Immature natural killer cell (primary cell): ENCODE measurements around the gene SH2D1B. TPM values are rescaled to one million over a fixed set of nuclear protein-coding genes. Genes with fewer than 3 reads are reported as not detected.
"Not testable (repeated sequence)": the region's sequence is repeated elsewhere in the genome, so short reads cannot be mapped to it uniquely, and the experiment has no call there.

Experiments used
- DNase-seq, 3 donors: peaks; one replicate each; pipeline ENCODE4 v3.0.0; 2022; ENCODE audit warnings: mixed read lengths in 1 of 3
- H3K27ac Mint-ChIP-seq, 6 donors: one replicate each; pipeline ENCODE4 v1.8.0; 2020; ENCODE audit warnings: mixed read lengths in 6 of 6, mild to moderate bottlenecking in 5 of 6, inconsistent platforms in 4 of 6, moderate library complexity in 3 of 6
- H3K27me3 Mint-ChIP-seq, 3 donors: one replicate each; pipeline ENCODE4 v1.8.0; 2020 to 2021; ENCODE audit warnings: low read depth in 3 of 3, mild to moderate bottlenecking in 3 of 3, mixed read lengths in 3 of 3, moderate library complexity in 3 of 3, inconsistent platforms in 1 of 3
- H3K36me3 Mint-ChIP-seq, 3 donors: one replicate each; pipeline ENCODE4 v1.8.0; 2020; ENCODE audit warnings: mixed read lengths in 3 of 3, inconsistent platforms in 2 of 3, mild to moderate bottlenecking in 2 of 3
- H3K4me1 Mint-ChIP-seq, 2 donors: one replicate each; pipeline ENCODE4 v1.8.0; 2020; ENCODE audit warnings: inconsistent platforms in 2 of 2, mild to moderate bottlenecking in 2 of 2, mixed read lengths in 2 of 2, moderate library complexity in 1 of 2
- H3K4me3 Mint-ChIP-seq, 5 donors: one replicate each; pipeline ENCODE4 v1.8.0; 2020; ENCODE audit warnings: mild to moderate bottlenecking in 5 of 5, mixed read lengths in 5 of 5, inconsistent platforms in 3 of 5, moderate library complexity in 3 of 5
- H3K9me3 Mint-ChIP-seq, 6 donors: one replicate each; pipeline ENCODE4 v1.8.0; 2020; ENCODE audit warnings: mild to moderate bottlenecking in 6 of 6, mixed read lengths in 6 of 6, inconsistent platforms in 4 of 6, moderate library complexity in 3 of 6
- polyA plus RNA-seq, 3 donors: library from polyadenylated mRNA; unstranded; fragments of 300-500 nt; fragmentation: Illumina TruSeq; gene quantifications; one replicate each; pipeline ENCODE4 v1.2.3, GENCODE V29; 2021

SH2D1B gene, protein sequence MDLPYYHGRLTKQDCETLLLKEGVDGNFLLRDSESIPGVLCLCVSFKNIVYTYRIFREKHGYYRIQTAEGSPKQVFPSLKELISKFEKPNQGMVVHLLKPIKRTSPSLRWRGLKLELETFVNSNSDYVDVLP
- 1,000 to 10,000 TPM in 1 of 3 donors, 100 to 1,000 TPM in 2; 598 to 1,411 (median 608) TPM for polyA plus RNA-seq

DNA sequence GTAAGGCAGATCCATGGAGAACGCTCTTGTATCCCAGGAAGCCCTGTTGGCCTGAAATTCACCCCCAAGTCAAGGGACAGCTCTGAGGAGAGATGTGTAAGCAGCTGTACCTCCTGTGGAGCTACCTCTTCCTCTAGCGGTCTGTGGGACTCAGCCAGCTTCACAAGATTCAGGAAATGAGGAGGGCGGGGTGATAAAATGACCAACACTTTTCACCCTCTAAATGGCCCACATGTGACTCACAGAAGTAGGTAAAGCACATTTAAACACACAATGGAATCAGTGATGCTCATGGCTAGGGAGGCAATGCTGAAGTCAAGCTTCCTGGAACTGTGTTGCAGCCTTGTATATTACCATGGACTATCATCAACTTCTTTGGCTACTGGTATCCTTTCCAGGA, at the start of gene SH2D1B:
Gene SH2D1B, minus strand, starts transcription at position 135 of the 400 bp plus-strand sequence. Its CDS starts 120 bp downstream, at position 15.
- peaks cover 0 to 23% (median 16%) of the 10 kb centered on the region in 3 donors for H3K27me3 Mint-ChIP-seq
- peak within 1 kb of the TSS; percentile 95 to 100 (median 98) for H3K27ac Mint-ChIP-seq
- peaks cover 16 to 35% (median 25%) of the 10 kb centered on the region in 3 donors for H3K36me3 Mint-ChIP-seq
- peak; percentile 80 to 84 (median 82) for DNase-seq
- no peaks in the 10 kb centered on the region for H3K9me3 Mint-ChIP-seq
- peak within 1 kb of the TSS; percentile 95 to 100 (median 99) for H3K4me3 Mint-ChIP-seq
- H3K4me1 Mint-ChIP-seq: peaks cover 74 to 85% of the 10 kb centered on the region in 2 donors

DNA sequence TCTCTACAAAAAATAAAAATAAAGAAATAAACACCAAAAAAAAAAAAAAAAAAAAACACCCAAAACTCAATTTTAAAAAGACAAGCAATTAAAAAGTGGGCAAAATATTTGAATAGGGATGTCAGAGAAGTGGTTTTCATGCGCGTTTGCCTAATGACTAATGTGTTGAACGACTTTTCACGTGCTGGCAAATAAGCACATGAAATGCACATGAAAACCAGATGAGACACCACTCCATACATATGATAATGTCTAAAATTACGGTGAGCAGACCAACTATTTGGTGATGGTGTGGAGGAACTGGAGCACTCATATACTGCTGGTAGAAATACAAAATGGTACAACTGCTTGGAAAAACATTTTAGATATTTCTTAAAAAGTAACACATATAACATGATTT, 46.3 kb upstream of the SH2D1B start:
- peaks cover 0 to 2% (median 0%) of the 10 kb centered on the region in 3 donors for H3K27me3 Mint-ChIP-seq
- no peaks in the 10 kb centered on the region for H3K36me3 Mint-ChIP-seq
- no peak overlapping the region for H3K4me3 Mint-ChIP-seq
- no peak overlapping the region for H3K27ac Mint-ChIP-seq
- H3K9me3 Mint-ChIP-seq: no peaks in the 10 kb centered on the region
- no peaks in the 10 kb centered on the region for H3K4me1 Mint-ChIP-seq
- DNase-seq: no peak

DNA sequence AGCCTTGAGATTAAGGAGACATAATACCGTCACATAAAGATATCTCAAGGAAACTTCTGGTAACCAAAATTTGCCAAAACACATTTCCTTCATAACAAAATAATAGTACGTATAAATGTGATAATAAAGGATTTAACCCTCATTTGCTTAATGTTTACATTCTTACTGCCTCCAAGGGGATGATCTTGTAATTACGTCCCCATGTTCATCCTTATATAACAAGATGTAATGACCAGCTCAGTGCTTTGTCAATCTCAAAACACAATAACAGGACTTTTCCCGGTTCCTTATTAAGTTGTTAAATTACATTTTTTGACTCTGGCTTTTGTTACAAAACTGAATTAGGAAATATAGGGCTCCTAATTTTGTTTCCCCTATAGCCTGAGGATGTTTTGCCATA, 44.4 kb upstream of the SH2D1B start:
- DNase-seq: peak in 1 of 3 donors; percentile 15
- no peaks in the 10 kb centered on the region for H3K36me3 Mint-ChIP-seq
- no peaks in the 10 kb centered on the region for H3K4me1 Mint-ChIP-seq
- no peak overlapping the region for H3K27ac Mint-ChIP-seq
- peaks cover 0 to 2% (median 2%) of the 10 kb centered on the region in 3 donors for H3K27me3 Mint-ChIP-seq
- H3K4me3 Mint-ChIP-seq: no peak overlapping the region
- no peaks in the 10 kb centered on the region for H3K9me3 Mint-ChIP-seq

DNA sequence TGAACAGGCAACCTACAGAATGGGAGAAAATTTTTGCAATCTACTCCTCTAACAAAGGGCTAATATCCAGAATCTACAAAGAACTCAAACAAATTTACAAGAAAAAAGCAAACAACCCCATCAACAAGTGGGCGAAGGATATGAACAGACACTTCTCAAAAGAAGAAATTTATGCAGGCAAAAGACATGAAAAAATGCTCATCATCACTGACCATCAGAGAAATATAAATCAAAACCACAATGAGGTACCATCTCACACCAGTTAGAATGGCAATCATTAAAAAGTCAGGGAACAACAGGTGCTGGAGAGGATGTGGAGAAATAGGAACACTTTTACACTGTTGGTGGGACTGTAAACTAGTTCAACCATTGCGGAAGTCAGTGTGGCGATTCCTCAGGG, 42.4 kb upstream of the SH2D1B start:
- not testable (repeated sequence) for DNase-seq, H3K27ac Mint-ChIP-seq, H3K36me3 Mint-ChIP-seq, H3K4me3 Mint-ChIP-seq, H3K9me3 Mint-ChIP-seq, H3K4me1 Mint-ChIP-seq, H3K27me3 Mint-ChIP-seq

DNA sequence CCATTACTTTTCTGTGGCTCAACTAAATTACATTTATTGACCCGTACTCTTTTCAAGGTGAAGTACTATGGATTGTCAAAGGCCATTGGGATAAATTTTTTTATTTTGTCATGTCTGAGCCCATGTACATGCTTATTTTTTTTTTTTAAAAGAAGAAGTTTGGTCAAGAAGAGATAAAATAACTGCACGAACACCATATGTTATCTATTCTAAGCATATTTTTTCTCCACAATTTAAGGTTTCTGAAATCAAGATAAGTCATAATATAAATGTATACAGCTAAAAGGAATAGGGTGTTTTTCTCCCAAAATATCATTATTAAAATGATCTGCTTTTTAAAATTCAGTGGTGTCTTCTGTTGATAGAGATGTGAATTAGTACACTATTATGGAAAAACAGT, 35.0 kb upstream of the SH2D1B start:
- H3K27me3 Mint-ChIP-seq: peaks cover 3 to 6% (median 4%) of the 10 kb centered on the region in 3 donors
- no peak overlapping the region for H3K4me3 Mint-ChIP-seq
- no peaks in the 10 kb centered on the region for H3K36me3 Mint-ChIP-seq
- no peaks in the 10 kb centered on the region for H3K4me1 Mint-ChIP-seq
- no peak overlapping the region for H3K27ac Mint-ChIP-seq
- H3K9me3 Mint-ChIP-seq: no peaks in the 10 kb centered on the region
- no peak for DNase-seq

DNA sequence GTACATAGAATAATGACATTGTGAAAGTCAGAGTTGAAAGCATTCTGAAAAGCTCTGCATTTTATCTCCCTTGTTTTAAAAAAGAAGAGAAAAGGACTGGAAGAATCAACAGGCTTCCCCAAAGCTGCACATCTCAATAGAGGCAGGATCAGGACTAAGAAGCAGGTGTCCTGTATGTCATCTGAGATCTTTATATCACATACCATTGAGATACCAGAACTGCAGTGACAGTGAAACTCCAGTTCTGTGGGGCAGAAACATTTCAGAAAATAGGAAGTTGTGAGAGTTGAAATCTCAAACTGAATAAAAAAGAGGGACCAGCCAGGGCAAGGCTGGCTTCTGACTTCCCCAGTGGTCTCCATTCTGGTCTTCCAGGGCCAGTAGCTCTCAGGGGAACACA, 33.0 kb upstream of the SH2D1B start:
- Mint-ChIP-seq H3K4me1 (no peaks in the 10 kb centered on the region), H3K4me3 (no peak overlapping the region), H3K36me3 (no peaks in the 10 kb centered on the region), H3K27me3 (peaks cover 4 to 8% (median 7%) of the 10 kb centered on the region in 3 donors), H3K27ac (no peak overlapping the region), H3K9me3 (peaks cover 0 to 1% (median 0%) of the 10 kb centered on the region in 6 donors)
- DNase-seq: no peak

DNA sequence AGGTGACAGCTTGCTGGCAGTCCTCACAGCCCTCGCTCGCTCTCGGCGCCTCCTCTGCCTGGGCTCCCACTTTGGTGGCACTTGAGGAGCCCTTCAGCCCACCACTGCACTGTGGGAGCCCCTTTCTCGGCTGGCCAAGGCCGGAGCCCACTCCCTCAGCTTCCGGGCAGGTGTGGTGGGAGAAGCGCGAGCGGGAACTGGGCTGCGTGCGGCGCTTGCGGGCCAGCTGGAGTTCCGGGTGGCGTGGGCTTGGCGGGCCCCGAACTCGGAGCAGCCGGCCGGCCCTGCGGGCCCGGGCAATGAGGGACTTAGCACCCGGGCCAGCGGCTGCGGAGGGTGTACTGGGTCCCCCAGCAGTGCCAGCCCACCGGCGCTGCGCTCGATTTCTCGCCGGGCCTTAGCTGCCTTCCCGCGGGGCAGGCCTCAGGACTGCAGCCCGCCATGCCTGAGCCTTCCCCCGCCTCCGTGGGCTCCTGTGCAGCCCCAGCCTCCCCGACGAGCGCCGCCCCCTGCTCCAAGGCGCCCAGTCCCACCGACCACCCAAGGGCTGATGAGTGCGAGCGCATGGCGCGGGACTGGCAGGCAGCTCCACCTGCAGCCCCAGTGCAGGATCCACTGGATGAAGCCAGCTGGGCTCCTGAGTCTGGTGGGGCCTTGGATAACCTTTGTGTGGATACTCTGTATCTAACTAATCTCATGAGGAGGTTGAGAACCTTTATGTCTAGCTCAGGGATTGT, 21.2 kb upstream of the SH2D1B start:
- not testable (repeated sequence) for H3K4me1 Mint-ChIP-seq, H3K36me3 Mint-ChIP-seq

DNA sequence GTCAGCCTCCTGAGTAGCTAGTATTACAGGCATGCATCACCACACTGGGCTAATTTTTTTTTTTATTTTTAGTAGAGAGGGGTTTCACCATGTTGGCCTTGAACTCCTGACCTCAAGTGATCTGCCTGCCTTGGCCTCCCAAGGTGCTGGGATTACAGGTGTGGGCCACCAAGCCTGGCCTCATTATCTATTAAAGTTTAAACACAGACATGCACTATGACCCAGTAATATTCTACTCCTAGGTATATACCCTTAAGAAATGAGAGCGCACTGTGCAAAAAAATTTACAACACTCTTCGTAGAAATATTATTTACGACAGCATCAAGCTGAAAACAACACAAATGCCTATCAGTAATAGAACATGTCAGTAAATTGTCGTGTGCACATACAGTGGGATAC, 18.6 kb upstream of the SH2D1B start:
- Mint-ChIP-seq H3K4me3 (no peak overlapping the region), H3K27me3 (no peaks in the 10 kb centered on the region), H3K36me3 (no peaks in the 10 kb centered on the region), H3K4me1 (no peaks in the 10 kb centered on the region), H3K9me3 (no peaks in the 10 kb centered on the region), H3K27ac (no peak overlapping the region)
- no peak for DNase-seq

More for the DNA sequence above, 21.2 kb upstream of the SH2D1B start:
- not testable (repeated sequence) for H3K4me3 Mint-ChIP-seq, H3K27ac Mint-ChIP-seq, DNase-seq, H3K27me3 Mint-ChIP-seq, H3K9me3 Mint-ChIP-seq

DNA sequence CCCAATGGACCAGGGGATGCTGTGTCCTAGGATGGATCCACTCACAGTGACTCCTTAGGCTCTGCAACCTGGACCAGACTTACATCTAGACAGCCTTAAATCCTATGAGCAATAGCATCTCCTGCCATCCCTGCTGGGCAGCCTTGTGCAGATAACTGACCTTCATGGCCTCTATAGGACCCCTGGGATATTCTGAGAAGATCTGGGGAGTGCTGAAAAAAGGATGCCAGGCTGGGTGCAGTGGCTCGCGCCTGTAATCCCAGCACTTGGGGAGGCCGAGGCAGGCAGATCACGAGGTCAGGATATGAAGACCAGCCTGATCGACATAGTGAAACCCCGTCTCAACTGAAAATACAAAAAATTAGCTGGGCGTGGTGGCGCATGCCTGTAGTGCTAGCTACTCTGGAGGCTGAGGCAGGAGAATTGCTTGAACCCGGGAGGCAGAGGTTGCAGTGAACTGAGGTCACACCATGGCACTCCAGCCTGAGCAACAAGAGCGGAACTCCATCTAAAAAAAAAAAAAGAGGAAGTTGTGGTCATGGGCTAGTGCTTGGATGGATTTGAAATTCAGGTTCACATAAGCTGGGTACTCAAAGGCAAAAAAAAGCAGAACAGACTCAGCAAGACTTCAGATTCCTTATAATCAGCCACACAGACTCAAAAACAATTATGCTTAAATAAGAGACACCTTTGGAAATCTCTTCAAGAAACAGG, 10.9 kb upstream of the SH2D1B start:
- Mint-ChIP-seq H3K4me1 (peaks cover 45 to 52% of the 10 kb centered on the region in 2 donors), H3K36me3 (no peaks in the 10 kb centered on the region), H3K4me3 (no peak overlapping the region), H3K9me3 (no peaks in the 10 kb centered on the region), H3K27ac (peak overlapping the region in 5 of 6 donors; percentile 80 to 98 (median 96)), H3K27me3 (peaks cover 0 to 2% (median 0%) of the 10 kb centered on the region in 3 donors)
- DNase-seq: no peak

DNA sequence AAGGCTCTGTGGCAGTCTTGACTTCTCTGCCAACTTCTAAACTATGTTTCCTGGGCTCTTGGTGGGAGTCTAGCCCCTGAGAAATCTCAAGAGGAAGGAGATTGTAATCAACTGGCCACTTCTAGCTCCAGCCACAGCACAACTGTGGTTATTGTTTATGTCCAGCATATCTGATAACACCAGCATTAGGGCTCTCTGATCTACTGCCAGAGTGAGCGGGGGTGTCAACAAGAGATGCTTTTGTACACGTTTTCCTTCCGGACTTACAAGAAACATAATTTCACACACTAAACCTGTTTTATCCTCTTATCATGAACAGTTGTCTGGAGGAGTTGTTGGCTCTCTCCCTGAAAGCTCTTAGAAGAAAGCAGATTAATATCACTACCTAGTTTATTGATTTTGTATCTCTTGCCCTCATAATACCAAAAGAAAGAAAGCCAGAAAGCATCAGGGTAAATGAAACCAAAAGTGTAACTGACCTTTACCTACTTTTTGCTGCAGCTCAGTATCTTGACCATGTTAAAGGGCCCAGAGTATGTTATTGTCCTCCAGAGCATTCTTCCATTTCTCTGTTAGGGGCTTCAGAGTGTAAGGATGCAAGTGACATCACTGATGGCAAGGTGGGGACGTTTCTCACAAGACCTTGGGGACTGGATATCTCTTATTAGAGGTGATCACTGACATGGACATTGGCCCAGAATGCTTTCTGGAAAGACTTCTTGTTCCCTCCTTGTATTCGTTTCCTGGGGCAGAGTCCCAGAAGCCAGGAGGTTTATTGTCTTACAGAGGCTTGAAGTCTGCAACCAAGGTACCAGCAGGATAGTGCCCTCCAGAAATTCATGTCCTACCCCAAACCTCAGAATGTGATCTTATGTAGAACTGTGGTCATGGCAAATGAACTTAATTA, 9.6 kb upstream of the SH2D1B start:
- H3K27me3 Mint-ChIP-seq: peaks cover 0 to 5% (median 2%) of the 10 kb centered on the region in 3 donors
- H3K27ac Mint-ChIP-seq: peak overlapping the region; percentile 92 to 98 (median 96)
- peak; percentile 38 to 41 (median 39) for DNase-seq
- H3K36me3 Mint-ChIP-seq: no peaks in the 10 kb centered on the region
- H3K9me3 Mint-ChIP-seq: no peaks in the 10 kb centered on the region
- peaks cover 56 to 65% of the 10 kb centered on the region in 2 donors for H3K4me1 Mint-ChIP-seq
- peak overlapping the region; percentile 62 to 88 (median 85) for H3K4me3 Mint-ChIP-seq

DNA sequence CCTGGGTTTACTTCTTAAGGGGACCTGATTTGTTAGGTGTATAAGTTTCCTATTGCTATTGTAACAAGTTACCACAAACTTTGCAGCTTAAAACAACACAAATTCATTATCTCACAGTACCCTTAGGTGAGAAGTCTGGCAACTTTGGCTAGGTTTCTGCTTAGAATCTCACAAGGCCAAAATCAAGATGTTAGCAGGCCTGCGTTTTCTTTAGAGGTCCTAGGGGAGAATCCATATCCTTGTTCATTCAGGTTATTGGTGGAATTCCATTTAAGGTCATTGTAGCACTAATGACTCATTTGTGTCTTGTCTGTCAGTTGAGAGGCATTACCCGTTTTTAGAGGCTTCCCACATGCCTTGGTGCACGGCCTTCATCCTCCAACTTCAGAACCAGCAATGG, 8.2 kb upstream of the SH2D1B start:
- H3K36me3 Mint-ChIP-seq: peaks cover 0 to 3% (median 0%) of the 10 kb centered on the region in 3 donors
- peaks cover 0 to 5% (median 4%) of the 10 kb centered on the region in 3 donors for H3K27me3 Mint-ChIP-seq
- DNase-seq: no peak
- peaks cover 70 to 79% of the 10 kb centered on the region in 2 donors for H3K4me1 Mint-ChIP-seq
- H3K9me3 Mint-ChIP-seq: no peaks in the 10 kb centered on the region
- peak overlapping the region; percentile 92 to 98 (median 96) for H3K27ac Mint-ChIP-seq
- H3K4me3 Mint-ChIP-seq: peak overlapping the region; percentile 62 to 88 (median 85)

DNA sequence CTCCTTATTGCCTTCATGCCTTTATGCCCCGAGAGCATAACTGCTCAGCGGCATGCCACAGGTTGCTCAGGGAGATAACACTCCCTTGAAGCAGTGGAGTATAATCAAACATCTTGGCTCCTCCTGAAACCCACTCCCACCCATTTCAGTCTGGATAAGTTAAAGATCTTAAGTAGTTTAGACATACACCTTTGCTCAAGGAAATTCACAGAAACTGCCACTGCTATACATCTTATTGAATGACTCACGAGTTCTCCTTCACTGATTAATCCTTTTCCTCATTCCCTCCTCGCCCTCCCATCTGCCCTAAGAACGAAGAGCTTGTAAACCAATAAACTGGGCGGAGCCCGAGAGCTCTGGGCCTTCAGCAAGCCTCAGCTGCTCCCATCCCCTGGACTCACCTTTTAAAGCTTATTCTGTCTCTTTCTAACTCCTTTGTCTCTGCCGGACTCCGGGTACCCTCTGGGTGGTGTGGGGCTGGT, 7.6 kb upstream of the SH2D1B start:
- not testable (repeated sequence) for H3K9me3 Mint-ChIP-seq, DNase-seq, H3K27me3 Mint-ChIP-seq, H3K36me3 Mint-ChIP-seq
- peaks cover 71 to 82% of the 10 kb centered on the region in 2 donors for H3K4me1 Mint-ChIP-seq
- H3K4me3 Mint-ChIP-seq: peak overlapping the region; percentile 2 to 88 (median 21)
- H3K27ac Mint-ChIP-seq: peak overlapping the region; percentile 92 to 98 (median 96)

DNA sequence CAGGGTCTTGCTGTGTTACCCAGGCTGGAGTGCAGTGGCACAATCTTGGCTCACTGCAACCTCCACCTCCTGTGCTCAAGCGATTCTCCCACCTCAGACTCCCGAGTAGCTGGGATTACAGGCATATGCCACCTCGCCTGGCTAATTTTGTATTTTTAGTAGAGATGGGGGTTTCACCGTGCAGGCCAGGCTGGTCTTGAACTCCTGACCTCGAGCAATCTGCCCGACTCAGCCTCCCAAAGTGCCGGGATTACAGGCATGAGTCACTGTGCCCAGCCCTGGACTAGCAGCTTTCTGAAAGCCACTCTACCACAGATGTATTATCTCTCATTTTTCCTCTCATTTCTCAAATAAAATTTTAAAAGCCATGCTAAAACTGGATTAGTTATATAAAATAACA, 6.6 kb upstream of the SH2D1B start:
- not testable (repeated sequence) for H3K36me3 Mint-ChIP-seq, DNase-seq, H3K4me3 Mint-ChIP-seq, H3K27me3 Mint-ChIP-seq, H3K27ac Mint-ChIP-seq, H3K9me3 Mint-ChIP-seq
- H3K4me1 Mint-ChIP-seq: peaks cover 76 to 87% of the 10 kb centered on the region in 2 donors
